GM21423 (cell line): ENCODE measurements around the gene NOSTRIN.

Source experiments
- ATAC-seq: cut with Tn5 transposase; IDR thresholded peaks from one replicate; pipeline ENCODE4 v1.9.1; 2021; ENCODE audit warnings: mild to moderate bottlenecking, moderate library complexity; ENCODE audit not compliant: unreplicated experiment

NOSTRIN gene

DNA sequence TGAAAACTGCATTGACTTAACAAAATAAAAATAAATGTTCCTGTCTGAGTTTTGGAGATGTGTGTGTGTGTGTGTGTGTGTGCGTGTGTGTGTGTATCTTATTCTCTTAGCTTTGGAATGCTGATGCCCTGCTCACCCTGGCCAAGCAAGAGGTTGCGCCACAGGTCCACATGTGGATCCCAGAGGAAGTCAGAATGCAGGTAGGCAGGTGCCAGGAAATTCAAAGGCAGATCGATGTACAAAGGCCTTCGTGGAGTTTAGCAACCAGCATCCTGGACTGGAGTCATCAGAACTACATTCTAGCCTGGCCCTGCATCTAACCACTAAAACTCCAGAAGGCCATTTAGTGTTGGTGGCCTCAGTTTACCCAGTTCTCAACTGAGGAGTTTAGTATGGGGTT is 111.1 kb downstream of the NOSTRIN start:
- ATAC-seq: no peak
